Measurements from ENCODE around the gene MARCO.

GRCh38 chr2:119025013-119025412 is 83.0 kb downstream of the MARCO start:
- TF ChIP-seq CTCF (IDR thresholded peaks at IDR 0.05; ENCODE audit: insufficient read depth, low read depth, low read length) (no peak), EZH2 (IDR thresholded peaks at IDR 0.05; ENCODE audit: insufficient read depth, low read length) (no peak)

Data from astrocyte (in vitro differentiated cells and primary cell).